MM.1S (cell line): ENCODE results near the gene CORO2A.

Experiments
- EZH2phosphoT487 ChIP-seq: fragments of 300-600 bp; sonication (generic); IDR thresholded peaks from 2 replicates; pipeline ENCODE4 v1.6.1; 2018; ENCODE audit warnings: antibody characterized with exemption, low read length
- TF ChIP-seq, protein P1 (sequence below): fragments of 300-600 bp; sonication (generic); IDR thresholded peaks from 2 replicates; pipeline ENCODE4 v1.5.1; 2016; ENCODE audit warnings: antibody characterized with exemption, low read length, mixed read lengths

DNA sequence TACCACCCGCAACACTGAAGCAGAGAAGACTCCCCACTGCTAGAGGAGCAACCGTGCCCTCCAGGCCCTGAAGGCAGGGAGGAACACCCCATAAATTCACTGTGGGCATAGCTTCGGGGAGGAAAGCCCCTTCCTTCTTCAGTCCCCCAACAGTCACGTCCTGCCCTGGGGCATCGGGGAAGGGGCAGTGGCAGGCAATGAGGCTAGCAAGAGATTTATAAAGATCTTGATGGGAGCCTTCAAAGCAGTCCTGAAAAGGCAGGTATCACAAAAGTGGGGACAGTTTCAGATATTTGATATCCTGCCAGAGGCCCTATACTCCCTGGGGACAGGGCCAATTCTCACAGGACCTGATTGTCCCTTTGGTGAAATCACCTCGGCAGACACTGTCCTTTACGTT lies 56.5 kb downstream of the CORO2A start:
- TF ChIP-seq, protein P1, sequence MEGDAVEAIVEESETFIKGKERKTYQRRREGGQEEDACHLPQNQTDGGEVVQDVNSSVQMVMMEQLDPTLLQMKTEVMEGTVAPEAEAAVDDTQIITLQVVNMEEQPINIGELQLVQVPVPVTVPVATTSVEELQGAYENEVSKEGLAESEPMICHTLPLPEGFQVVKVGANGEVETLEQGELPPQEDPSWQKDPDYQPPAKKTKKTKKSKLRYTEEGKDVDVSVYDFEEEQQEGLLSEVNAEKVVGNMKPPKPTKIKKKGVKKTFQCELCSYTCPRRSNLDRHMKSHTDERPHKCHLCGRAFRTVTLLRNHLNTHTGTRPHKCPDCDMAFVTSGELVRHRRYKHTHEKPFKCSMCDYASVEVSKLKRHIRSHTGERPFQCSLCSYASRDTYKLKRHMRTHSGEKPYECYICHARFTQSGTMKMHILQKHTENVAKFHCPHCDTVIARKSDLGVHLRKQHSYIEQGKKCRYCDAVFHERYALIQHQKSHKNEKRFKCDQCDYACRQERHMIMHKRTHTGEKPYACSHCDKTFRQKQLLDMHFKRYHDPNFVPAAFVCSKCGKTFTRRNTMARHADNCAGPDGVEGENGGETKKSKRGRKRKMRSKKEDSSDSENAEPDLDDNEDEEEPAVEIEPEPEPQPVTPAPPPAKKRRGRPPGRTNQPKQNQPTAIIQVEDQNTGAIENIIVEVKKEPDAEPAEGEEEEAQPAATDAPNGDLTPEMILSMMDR = no peak
- no peak for TF ChIP-seq EZH2phosphoT487
